Breast epithelium (tissue), 3 donors: Measurements from ENCODE around the gene MSH5.

ENCODE experiments used
- CTCF ChIP-seq, 3 donors: fragments of 450-650 bp; IDR thresholded peaks; one replicate each; pipeline ENCODE4 v1.5.1; 2016 to 2017; ENCODE audit warnings: antibody characterized with exemption in 3 of 3, mild to moderate bottlenecking in 3 of 3, moderate library complexity in 3 of 3
- POLR2A ChIP-seq: fragments of 450-650 bp; IDR thresholded peaks from one replicate; pipeline ENCODE4 v1.6.1; 2016; ENCODE audit warnings: antibody characterized with exemption, mild to moderate bottlenecking, moderate library complexity
- POLR2AphosphoS5 ChIP-seq, 3 donors: sonication (generic); formaldehyde crosslinking; IDR thresholded peaks; one replicate each; pipeline ENCODE4 v1.6.1; 2017; ENCODE audit warnings: antibody characterized with exemption in 3 of 3

GRCh38 chr6:31727034-31727716 lies 12.6 kb upstream of the MSH5 start:
- no peak for TF ChIP-seq CTCF (IDR thresholded peaks at IDR 0.05)
- no peak for TF ChIP-seq POLR2A
- no peak for TF ChIP-seq POLR2AphosphoS5 (IDR thresholded peaks at IDR 0.05)
